H1 (cell line): ENCODE data around the gene LRRC56. TPM values are rescaled to one million over a fixed set of nuclear protein-coding genes. Genes with fewer than 3 reads are reported as not detected.

Experiments
- POLR2AphosphoS5 ChIP-seq: IDR thresholded peaks from 2 replicates; pipeline ENCODE4 v1.6.1; 2011; ENCODE audit warnings: low read depth, low read length
- polyA plus RNA-seq, 7 experiments: library from polyadenylated mRNA; depleted of rRNA in 3 of 7; stranded (reverse) in 5 of 7; unstranded in 2 of 7; fragments of >200 nt in 5 of 7; fragments of 200-250 nt in 2 of 7; gene quantifications; 1 replicate in 5 of 7; 2 replicates in 1 of 7; 4 replicates in 1 of 7; pipeline versions ENCODE4 v1.2.1 to v1.2.3, GENCODE V29; 2011 to 2013; ENCODE audit warnings: missing spikeins in 2 of 7, mixed read lengths in 2 of 7
- total RNA-seq: library from RNA; stranded (reverse); fragmentation: NEBNext Ultra II Directional; extraction: Animal tissue kit (Norgen Biotek cat#: 25700); gene quantifications from 2 replicates; pipeline ENCODE4 v1.2.1, GENCODE V29; 2021

Gene LRRC56
- total and polyA plus RNA-seq, 2 of the 8 experiments (the other 6 are each of a cell fraction or from before 2014, with no cell fraction given), result 0.94 to 1.9 TPM

GRCh38 chr11:489610-490185, 47.6 kb upstream of the LRRC56 start (continued):
- TF ChIP-seq POLR2AphosphoS5, result no peak
- TF ChIP-seq, all 59 proteins: peak for 0
